ENCODE measurements around the gene UVRAG.

Gene UVRAG

DNA sequence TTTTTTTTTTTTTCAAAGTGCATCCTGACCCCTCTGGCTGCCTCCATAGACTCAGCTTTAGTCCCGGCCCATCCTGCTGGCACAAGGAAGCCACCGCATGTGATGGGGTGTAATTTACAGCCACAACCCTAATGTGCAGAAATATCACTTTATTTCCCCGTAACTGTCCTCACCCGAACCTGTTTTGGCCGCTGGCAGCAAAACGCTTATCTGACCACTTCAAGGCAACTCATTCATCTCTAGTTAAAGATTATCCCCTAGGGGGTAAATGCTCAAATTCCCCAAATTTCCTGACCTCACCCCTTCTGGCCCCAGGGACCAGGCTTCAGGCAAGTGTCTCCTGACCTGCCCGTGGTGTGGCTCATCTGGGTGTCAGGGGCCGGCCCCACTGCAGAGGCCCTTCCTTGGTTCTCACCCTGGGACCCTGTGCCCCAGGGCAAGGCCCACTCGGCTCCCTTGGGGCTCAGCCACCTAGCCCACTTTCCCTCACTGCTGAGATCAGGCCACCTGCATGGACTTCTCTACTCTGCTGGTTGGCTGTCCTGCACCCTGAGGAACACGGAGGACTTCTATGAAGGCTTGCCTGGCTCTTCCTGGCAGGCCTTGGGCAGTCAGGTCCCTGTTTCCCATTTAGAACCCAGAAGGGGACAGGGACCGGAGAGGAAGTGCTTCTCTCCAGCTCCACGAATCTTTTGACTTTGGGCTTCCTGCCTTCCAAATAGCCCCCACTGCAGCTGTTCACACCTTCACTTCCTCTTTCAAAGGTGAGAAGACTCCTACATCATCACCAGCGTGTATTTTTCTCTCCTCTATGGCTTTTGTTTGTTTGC, 337.9 kb downstream of the UVRAG start:
- no peak for DNase-seq (ENCODE audit: low spot score)

- peak; percentile 57 for DNase-seq (ENCODE audit: low spot score)
These were observed 338.5 kb downstream of the UVRAG start for GRCh38 chr11:76153571-76153923.

- peak; percentile 5 for DNase-seq (ENCODE audit: low spot score)
These were observed 340.7 kb downstream of the UVRAG start for GRCh38 chr11:76155500-76156227.

GRCh38 chr11:76156971-76157427, 342.0 kb downstream of the UVRAG start:
- DNase-seq (ENCODE audit: low spot score) = no peak

DNA sequence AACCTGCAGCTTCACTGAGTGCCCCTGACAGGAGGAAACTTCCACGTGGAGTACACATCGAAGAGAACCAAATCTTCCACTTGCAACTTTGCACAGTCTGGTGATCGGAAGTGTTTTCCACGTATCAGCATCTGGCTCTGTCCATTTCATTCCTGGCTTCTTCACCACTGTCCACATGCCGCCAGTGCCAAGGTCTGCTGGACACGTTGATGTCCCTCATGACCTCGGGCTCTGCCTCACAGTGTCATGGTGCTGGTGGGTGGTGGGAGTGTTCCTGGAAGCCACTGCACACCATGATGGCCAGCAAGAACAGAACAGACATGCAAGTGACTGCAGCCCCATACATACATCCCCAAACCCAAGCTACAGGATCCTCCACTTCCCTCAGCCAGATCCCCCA, 342.9 kb downstream of the UVRAG start:
- no peak for DNase-seq (ENCODE audit: low spot score)

GRCh38 chr11:76158394-76159302, 343.6 kb downstream of the UVRAG start:
- DNase-seq (ENCODE audit: low spot score) = no peak

GRCh38 chr11:76159303-76159937, 344.4 kb downstream of the UVRAG start:
- DNase-seq (ENCODE audit: low spot score) = no peak

DNA sequence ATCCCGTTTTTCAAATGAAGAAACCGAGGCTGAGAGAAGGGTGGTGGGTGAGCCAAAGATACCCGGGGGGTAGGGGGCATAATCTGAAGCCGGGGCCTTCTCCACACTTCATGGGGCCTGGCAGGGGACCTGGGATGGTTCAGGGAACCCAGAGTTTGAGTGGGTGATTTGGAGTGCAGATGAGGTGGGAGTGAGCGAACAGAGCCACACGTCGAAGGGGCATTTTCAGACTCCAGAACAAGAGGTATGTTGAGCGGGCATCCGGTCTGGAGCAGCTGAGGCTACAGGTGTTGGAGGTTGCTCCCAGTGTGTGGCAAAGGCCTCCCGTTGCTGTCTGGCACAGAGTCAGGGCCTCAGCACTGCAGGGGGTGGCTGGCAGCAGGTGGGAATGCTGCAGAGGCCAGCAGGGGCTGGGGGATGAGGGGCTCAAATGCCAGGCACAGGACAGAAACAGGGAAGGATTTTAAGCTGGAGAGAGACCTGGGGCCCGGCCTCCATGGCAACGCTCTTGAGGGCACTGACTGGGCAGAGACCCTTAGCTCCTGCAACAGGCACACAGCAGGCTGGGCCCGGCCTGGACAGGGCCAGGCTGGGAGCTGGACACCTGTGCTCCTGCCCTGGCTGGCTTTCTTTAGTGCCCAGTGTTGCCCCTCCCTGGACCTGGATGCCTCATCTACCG, 345.1 kb downstream of the UVRAG start:
- DNase-seq (ENCODE audit: low spot score) = no peak

DNA sequence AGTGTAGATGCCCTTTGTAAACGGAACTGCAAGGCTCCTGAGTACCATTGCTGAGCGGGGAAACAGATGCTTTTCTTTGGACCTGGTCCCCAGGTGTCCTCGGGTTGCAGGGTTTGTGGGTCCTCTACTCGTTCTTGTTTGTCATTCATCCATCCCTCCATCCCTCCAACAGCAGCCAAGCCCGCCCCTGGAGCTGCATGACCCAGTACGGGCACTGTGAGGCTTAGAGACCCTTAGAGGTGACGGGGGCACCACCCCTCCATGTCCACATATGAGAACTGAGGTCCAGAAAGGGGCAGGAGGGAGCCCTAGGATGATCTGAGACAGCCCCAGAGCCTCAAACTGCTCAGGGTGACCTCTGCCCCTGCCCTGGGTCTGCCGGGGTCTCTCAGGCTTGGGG, 345.8 kb downstream of the UVRAG start:
- no peak for DNase-seq (ENCODE audit: low spot score)

DNA sequence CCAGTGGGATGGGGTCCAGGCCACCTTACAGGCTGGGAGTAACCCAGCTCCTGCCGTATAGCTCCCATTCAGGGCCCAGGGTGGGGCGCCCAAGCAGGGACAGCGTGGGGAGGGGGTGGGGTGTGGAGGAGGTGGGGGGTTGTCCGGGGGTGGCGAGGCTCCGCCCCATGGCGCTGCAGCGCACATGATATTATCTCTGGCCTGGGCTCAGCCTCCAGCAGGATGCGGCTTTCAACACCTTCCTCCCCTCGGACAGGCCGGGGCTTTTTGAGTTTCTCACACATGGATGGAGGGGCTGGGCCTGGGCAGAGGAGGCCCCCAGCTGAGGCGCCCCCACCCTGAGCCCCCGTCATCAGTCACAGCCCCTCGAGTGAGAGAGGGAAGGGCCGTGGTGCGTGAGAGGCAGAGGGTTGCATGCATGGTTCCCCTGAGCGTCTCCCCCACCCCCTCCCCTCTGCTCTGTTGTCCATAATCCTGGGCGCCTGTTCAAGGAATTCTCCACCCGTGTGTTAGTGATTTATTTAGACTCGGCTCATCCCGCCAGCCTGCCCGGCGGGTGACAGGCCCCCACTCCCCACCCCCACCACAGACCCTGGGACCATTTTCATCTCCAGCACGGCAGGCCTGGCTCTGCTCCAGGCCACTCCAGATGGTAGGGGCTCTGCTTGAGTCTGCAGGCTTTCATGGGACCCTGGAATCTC, 346.4 kb downstream of the UVRAG start:
- DNase-seq (ENCODE audit: low spot score) = peak; percentile 63

- DNase-seq (ENCODE audit: low spot score) = no peak
These were observed 347.6 kb downstream of the UVRAG start for GRCh38 chr11:76162336-76163288.

- DNase-seq (ENCODE audit: low spot score) = no peak
These were observed 348.4 kb downstream of the UVRAG start for GRCh38 chr11:76163289-76163880.

DNA sequence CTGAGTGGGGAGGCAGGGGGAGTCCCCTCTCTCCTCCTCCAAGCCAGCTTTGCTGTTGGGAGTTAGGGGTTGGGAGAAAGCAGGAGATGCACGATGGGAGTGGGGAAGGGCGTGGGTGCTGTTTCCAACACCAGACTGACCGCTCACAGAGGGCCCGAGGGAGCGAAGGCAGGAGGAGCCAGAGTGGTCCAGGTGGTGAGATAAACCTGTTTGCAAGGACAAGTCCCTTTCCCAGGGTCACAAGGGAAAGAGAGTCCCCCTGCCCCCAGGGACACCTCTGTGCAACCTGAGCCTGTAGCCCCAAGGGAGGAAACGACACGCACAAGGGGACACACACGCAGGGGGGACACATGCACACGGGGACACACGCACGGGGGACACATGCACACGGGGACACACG, 349.1 kb downstream of the UVRAG start:
- no peak for DNase-seq (ENCODE audit: low spot score)

GRCh38 chr11:76164861-76165751, 350.1 kb downstream of the UVRAG start:
- no peak for DNase-seq (ENCODE audit: low spot score)

DNA sequence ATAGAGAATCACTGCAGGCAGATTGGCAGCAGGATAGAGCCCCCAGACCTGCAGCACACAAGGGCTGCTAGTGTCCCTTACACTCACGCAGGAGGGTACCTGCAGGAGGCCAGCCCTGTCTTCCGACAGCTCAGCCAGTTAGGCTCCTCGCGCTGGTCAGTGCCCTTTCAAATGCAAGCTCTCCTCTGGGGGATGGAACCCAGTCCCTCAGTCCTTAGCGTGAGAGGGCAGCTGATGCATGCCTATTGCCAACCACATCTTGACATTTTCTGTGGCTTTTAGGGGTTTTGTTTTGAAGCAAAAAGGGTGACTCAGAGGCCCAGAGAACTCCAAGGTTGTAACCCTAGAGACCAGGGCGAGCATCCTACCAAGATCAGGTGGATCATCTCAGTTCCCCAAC, 351.3 kb downstream of the UVRAG start:
- DNase-seq (ENCODE audit: low spot score) = no peak

GRCh38 chr11:76167590-76167989, 352.6 kb downstream of the UVRAG start:
- DNase-seq (ENCODE audit: low spot score) = no peak

- no peak for DNase-seq (ENCODE audit: low spot score)
These were observed 354.5 kb downstream of the UVRAG start for GRCh38 chr11:76169473-76169896.

- DNase-seq (ENCODE audit: low spot score) = no peak
These were observed 355.5 kb downstream of the UVRAG start for GRCh38 chr11:76170468-76170867.

Measured in AG08396 (cell line).